Colonic mucosa (tissue), 4 donors: ENCODE measurements around the gene MATN1. TPM values are rescaled to one million over a fixed set of nuclear protein-coding genes. Genes with fewer than 3 reads are reported as not detected.

ENCODE experiments used
- DNase-seq: peaks from one replicate; pipeline ENCODE4 v3.0.0-alpha.2; 2020
- H3K27ac ChIP-seq: fragments of 200-600 bp; one replicate; pipeline ENCODE4 v1.8.0; 2021
- H3K27me3 ChIP-seq: fragments of 200-600 bp; one replicate; pipeline ENCODE4 v1.8.0; 2021
- H3K36me3 ChIP-seq: fragments of 200-600 bp; one replicate; pipeline ENCODE4 v1.8.0; 2021
- H3K4me1 ChIP-seq: fragments of 200-600 bp; one replicate; pipeline ENCODE4 v1.8.0; 2021; ENCODE audit warnings: mild to moderate bottlenecking
- H3K4me3 ChIP-seq: fragments of 200-600 bp; one replicate; pipeline ENCODE4 v1.8.0; 2021
- H3K9ac ChIP-seq, 2 donors: one replicate each; pipeline ENCODE4 v1.7.0; 2013; ENCODE audit warnings: control low read depth in 2 of 2, low read depth in 2 of 2, low read length in 2 of 2
- H3K9me3 ChIP-seq: fragments of 200-600 bp; one replicate; pipeline ENCODE4 v1.8.0; 2021
- CTCF ChIP-seq: fragments of 200-600 bp; IDR thresholded peaks from one replicate; pipeline ENCODE4 v1.8.0; 2022; ENCODE audit warnings: antibody characterized with exemption, mild to moderate bottlenecking
- intact Hi-C: fragments of 100-400 bp; cut with DNase I; formaldehyde crosslinking; loops from one replicate; pipeline ENCODE4 v1.14.1; 2022
- total RNA-seq, 2 donors: library from RNA; stranded (reverse); fragmentation: NEBNext Ultra II Directional in 1 of 2; extraction: Animal tissue kit (Norgen Biotek cat#: 25700) in 1 of 2; gene quantifications; one replicate each; pipeline ENCODE4 v1.2.1, GENCODE V29; 2021
- donor health status: healthy.
- donor health status: DM: no; HTN: no; CAD: no.
- donor health status: DM: no; HTN: no; CAD: no.

Gene MATN1
- total RNA-seq, 2 donors from 2014 or later: not detected

DNA sequence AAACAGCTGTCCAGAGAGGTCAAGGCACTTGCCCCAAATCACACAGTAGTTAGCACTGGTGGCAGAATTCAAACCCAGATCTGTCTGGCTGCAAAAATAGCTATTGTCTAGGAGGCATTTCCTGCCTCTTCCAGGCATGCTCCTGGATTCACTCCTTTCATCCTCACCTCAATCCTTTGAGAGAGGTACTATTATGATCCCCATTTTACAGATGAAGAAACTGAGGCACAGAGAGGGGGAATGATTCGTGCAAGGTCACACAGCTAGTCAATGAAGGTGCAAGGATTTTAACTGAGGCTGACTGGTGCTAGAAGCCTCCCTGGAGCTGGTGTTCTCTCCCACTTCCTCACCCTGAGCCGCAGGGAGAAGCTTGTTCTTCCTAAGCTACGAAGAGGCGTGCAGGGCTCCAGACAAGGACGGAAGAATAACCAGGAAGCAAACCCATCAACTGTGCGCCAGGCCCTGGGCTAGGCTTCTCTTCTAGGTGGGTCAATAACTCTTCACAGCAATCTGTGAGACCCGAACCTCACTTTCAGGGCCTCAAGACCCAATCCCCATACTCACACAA is 34.8 kb upstream of the MATN1 start:
- H3K9ac ChIP-seq: peak overlapping the region in 1 of 2 donors; percentile 75
- no peaks in the 10 kb centered on the region for H3K27me3 ChIP-seq
- no peak overlapping the region for H3K4me3 ChIP-seq
- H3K27ac ChIP-seq: peak overlapping the region; percentile 76
- TF ChIP-seq CTCF: no peak
- H3K9me3 ChIP-seq: no peaks in the 10 kb centered on the region
- intact Hi-C loops: no loop called here
- no peaks in the 10 kb centered on the region for H3K36me3 ChIP-seq
- no peaks in the 10 kb centered on the region for H3K4me1 ChIP-seq
- no peak for DNase-seq

- H3K4me3 ChIP-seq: peak within 1 kb of the TSS; percentile 23
Observed at GRCh38 chr1:30757352-30758120, 34.2 kb upstream of the MATN1 start, which contains the start of gene LAPTM5. Gene LAPTM5, minus strand, starts transcription at chr1:30757774. Its CDS starts 29 bp downstream, at chr1:30757745.

GRCh38 chr1:30756545-30757351 is 33.4 kb upstream of the MATN1 start:
- intact Hi-C loops: no loop called here
- peak; percentile 47 for DNase-seq
- H3K9me3 ChIP-seq: no peaks in the 10 kb centered on the region
- H3K9ac ChIP-seq: peak overlapping the region; percentile 70 to 75
- H3K27ac ChIP-seq: peak overlapping the region; percentile 76
- no peaks in the 10 kb centered on the region for H3K4me1 ChIP-seq
- H3K36me3 ChIP-seq: no peaks in the 10 kb centered on the region
- TF ChIP-seq CTCF: no peak
- peak overlapping the region; percentile 23 for H3K4me3 ChIP-seq
- H3K27me3 ChIP-seq: no peaks in the 10 kb centered on the region

More at GRCh38 chr1:30757352-30758120, 34.2 kb upstream of the MATN1 start, which contains the start of gene LAPTM5:
- Histone ChIP-seq H3K4me1 (no peaks in the 10 kb centered on the region), H3K27ac (peak within 1 kb of the TSS; percentile 76), H3K9me3 (no peaks in the 10 kb centered on the region), H3K27me3 (no peaks in the 10 kb centered on the region), H3K9ac (peak within 1 kb of the TSS; percentile 70 to 75), H3K36me3 (no peaks in the 10 kb centered on the region)
- intact Hi-C loops: no loop called here
- no peak for TF ChIP-seq CTCF
- DNase-seq: peak; percentile 64

- Histone ChIP-seq H3K4me3 (peak overlapping the region; percentile 23), H3K36me3 (no peaks in the 10 kb centered on the region), H3K27me3 (no peaks in the 10 kb centered on the region), H3K9me3 (no peaks in the 10 kb centered on the region), H3K27ac (peak overlapping the region; percentile 76), H3K4me1 (no peaks in the 10 kb centered on the region), H3K9ac (peak overlapping the region in 1 of 2 donors; percentile 51)
- DNase-seq: no peak
- TF ChIP-seq CTCF: no peak
- intact Hi-C loops: no loop called here
Observed at GRCh38 chr1:30756206-30756544, 32.8 kb upstream of the MATN1 start.

- H3K27me3 ChIP-seq: no peaks in the 10 kb centered on the region
- H3K9ac ChIP-seq: peak overlapping the region in 1 of 2 donors; percentile 51
- H3K4me3 ChIP-seq: peak overlapping the region; percentile 23
- TF ChIP-seq CTCF: no peak
- H3K9me3 ChIP-seq: no peaks in the 10 kb centered on the region
- no peak for DNase-seq
- peaks cover 3% of the 10 kb centered on the region for H3K4me1 ChIP-seq
- intact Hi-C loops: no loop called here
- peak overlapping the region; percentile 76 for H3K27ac ChIP-seq
- no peaks in the 10 kb centered on the region for H3K36me3 ChIP-seq
Observed at GRCh38 chr1:30755746-30756145, 32.4 kb upstream of the MATN1 start.
